Endodermal cell (in vitro differentiated cells): Measurements from ENCODE around the gene MACROD2. TPM values are rescaled to one million over a fixed set of nuclear protein-coding genes. Genes with fewer than 3 reads are reported as not detected.

Source experiments
- DNase-seq: peaks from one replicate; pipeline ENCODE4 v3.0.0-alpha.2; 2017
- H3K27ac ChIP-seq: 2 replicates; pipeline ENCODE4 v1.5.1; 2013; ENCODE audit warnings: mild to moderate bottlenecking, low read depth, low read length, moderate library complexity
- H3K27me3 ChIP-seq: 2 replicates; pipeline ENCODE4 v1.6.1; 2013; ENCODE audit warnings: mild to moderate bottlenecking, low read length, moderate library complexity; ENCODE audit not compliant: insufficient read depth, control insufficient read depth, poor library complexity, severe bottlenecking
- H3K36me3 ChIP-seq: 2 replicates; pipeline ENCODE4 v1.7.0; 2013; ENCODE audit warnings: mild to moderate bottlenecking, low read length, moderate library complexity; ENCODE audit not compliant: control insufficient read depth, insufficient read depth
- H3K4me1 ChIP-seq: one replicate; pipeline ENCODE4 v1.7.0; 2013; ENCODE audit warnings: low read length; ENCODE audit not compliant: control insufficient read depth, insufficient read depth
- H3K4me3 ChIP-seq: 2 replicates; pipeline ENCODE4 v1.5.1; 2013; ENCODE audit warnings: mild to moderate bottlenecking, low read length, moderate library complexity
- H3K9ac ChIP-seq: 2 replicates; pipeline ENCODE4 v1.6.1; 2013; ENCODE audit warnings: mild to moderate bottlenecking, low read length, moderate library complexity; ENCODE audit not compliant: poor library complexity, severe bottlenecking; ENCODE audit errors: extremely low read depth
- H3K9me3 ChIP-seq: 2 replicates; pipeline ENCODE4 v1.6.1; 2013; ENCODE audit warnings: mild to moderate bottlenecking, low read length, moderate library complexity; ENCODE audit not compliant: control insufficient read depth
- H3K27ac Mint-ChIP-seq: 2 replicates; pipeline ENCODE4 v1.8.0; 2020; ENCODE audit warnings: mixed read lengths
- H3K27me3 Mint-ChIP-seq: 2 replicates; pipeline ENCODE4 v1.8.0; 2021; ENCODE audit warnings: mild to moderate bottlenecking, mixed read lengths; ENCODE audit not compliant: insufficient read depth
- H3K36me3 Mint-ChIP-seq: 2 replicates; pipeline ENCODE4 v1.8.0; 2020; ENCODE audit warnings: low read depth, mixed read lengths
- H3K4me1 Mint-ChIP-seq: 2 replicates; pipeline ENCODE4 v1.8.0; 2020; ENCODE audit warnings: mixed read lengths
- H3K4me3 Mint-ChIP-seq: 2 replicates; pipeline ENCODE4 v1.8.0; 2020; ENCODE audit warnings: mild to moderate bottlenecking, moderate library complexity, mixed read lengths
- H3K9me3 Mint-ChIP-seq: 2 replicates; pipeline ENCODE4 v1.8.0; 2020; ENCODE audit warnings: mild to moderate bottlenecking, mixed read lengths
- WGBS, 2 experiments: methylation state at CpG; one replicate each; pipeline versions ENCODE4 v1.1.5 to v1.1.7; 2013; ENCODE audit warnings: missing lambda C conversion rate in 2 of 2, mixed read lengths in 1 of 2; ENCODE audit not compliant: insufficient coverage in 1 of 2, insufficient read length in 1 of 2; 5-methylcytosine and 5-hydroxymethylcytosine counted together
- total RNA-seq, 2 donors: library from RNA; stranded (reverse); fragmentation: NEBNext Ultra II Directional in 1 of 2; extraction: Animal tissue kit (Norgen Biotek cat#: 25700) in 1 of 2; gene quantifications; 2 replicates in 1 of 2; 3 replicates in 1 of 2; pipeline ENCODE4 v1.2.1, GENCODE V29; 2021
- TF ChIP-seq, protein P1 (sequence below): fragments of 200-600 bp; sonication (generic); conservative IDR thresholded peaks from 2 replicates; pipeline ENCODE4 v1.5.0; 2021; ENCODE audit warnings: antibody characterized with exemption, mild to moderate bottlenecking

The MACROD2 gene
- total RNA-seq, 2 donors from 2014 or later: 2.3 to 4.8 TPM

DNA sequence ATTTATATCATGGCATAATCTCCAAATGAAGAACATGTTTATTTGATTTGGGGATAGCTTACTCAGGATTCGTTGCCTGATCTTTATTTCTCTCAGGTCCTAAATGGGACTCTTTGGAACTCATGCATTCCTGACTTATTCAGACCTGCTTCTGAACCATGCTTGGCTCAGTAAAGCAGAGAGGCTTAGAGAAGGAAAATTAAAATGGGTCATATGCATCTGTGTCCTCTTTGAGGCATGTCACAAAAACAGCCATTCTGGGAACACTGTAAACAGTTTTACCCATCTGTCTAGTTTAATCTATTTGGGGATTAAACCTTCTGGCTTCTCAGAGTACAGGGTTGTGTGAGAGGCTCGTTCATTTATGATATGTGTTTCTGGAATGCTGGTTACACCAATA, 1560.6 kb downstream of the MACROD2 start:
- TF ChIP-seq, protein P1, sequence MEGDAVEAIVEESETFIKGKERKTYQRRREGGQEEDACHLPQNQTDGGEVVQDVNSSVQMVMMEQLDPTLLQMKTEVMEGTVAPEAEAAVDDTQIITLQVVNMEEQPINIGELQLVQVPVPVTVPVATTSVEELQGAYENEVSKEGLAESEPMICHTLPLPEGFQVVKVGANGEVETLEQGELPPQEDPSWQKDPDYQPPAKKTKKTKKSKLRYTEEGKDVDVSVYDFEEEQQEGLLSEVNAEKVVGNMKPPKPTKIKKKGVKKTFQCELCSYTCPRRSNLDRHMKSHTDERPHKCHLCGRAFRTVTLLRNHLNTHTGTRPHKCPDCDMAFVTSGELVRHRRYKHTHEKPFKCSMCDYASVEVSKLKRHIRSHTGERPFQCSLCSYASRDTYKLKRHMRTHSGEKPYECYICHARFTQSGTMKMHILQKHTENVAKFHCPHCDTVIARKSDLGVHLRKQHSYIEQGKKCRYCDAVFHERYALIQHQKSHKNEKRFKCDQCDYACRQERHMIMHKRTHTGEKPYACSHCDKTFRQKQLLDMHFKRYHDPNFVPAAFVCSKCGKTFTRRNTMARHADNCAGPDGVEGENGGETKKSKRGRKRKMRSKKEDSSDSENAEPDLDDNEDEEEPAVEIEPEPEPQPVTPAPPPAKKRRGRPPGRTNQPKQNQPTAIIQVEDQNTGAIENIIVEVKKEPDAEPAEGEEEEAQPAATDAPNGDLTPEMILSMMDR: no peak
- H3K9me3 Mint-ChIP-seq: peaks cover 15% of the 10 kb centered on the region
- H3K4me3 ChIP-seq: no peak overlapping the region
- no peak overlapping the region for H3K4me3 Mint-ChIP-seq
- H3K4me1 ChIP-seq: no peaks in the 10 kb centered on the region
- H3K27me3 ChIP-seq: no peaks in the 10 kb centered on the region
- WGBS, 2 experiments: 98 to 100% methylated on average over 1 to 2 of the region's 2 CpGs
- no peaks in the 10 kb centered on the region for H3K4me1 Mint-ChIP-seq
- DNase-seq: no peak
- H3K36me3 ChIP-seq: no peaks in the 10 kb centered on the region
- H3K9me3 ChIP-seq: peaks cover 20% of the 10 kb centered on the region
- H3K27ac ChIP-seq: no peak overlapping the region
- H3K27me3 Mint-ChIP-seq: no peaks in the 10 kb centered on the region
- no peak overlapping the region for H3K9ac ChIP-seq
- no peaks in the 10 kb centered on the region for H3K36me3 Mint-ChIP-seq
- no peak overlapping the region for H3K27ac Mint-ChIP-seq

DNA sequence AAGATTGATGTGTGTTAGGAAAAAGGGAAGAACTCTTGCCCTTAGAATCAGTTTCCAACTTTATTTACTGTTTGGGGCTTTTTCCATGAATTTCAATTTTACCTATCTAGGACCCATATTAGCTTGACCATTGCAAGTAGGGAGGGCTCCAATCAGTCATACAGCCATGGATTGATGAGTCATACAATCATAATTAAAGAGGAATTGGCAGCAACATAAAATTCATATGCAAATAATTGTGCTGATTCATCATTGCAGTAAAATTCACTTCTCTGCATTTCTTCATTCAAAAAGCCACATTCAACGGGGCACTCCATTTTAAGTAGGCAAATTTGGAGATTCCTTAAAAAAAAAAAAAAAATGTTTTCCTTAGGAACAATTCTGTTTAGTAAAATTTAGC, 1561.6 kb downstream of the MACROD2 start:
- H3K36me3 ChIP-seq: no peaks in the 10 kb centered on the region
- H3K9me3 ChIP-seq: peaks cover 20% of the 10 kb centered on the region
- no peaks in the 10 kb centered on the region for H3K27me3 ChIP-seq
- Mint-ChIP-seq H3K4me1 (peaks cover 8% of the 10 kb centered on the region), H3K9me3 (peaks cover 12% of the 10 kb centered on the region), H3K27me3 (no peaks in the 10 kb centered on the region), H3K36me3 (no peaks in the 10 kb centered on the region), H3K27ac (no peak overlapping the region), H3K4me3 (no peak overlapping the region)
- TF ChIP-seq, protein P1: no peak
- H3K9ac ChIP-seq: no peak overlapping the region
- H3K27ac ChIP-seq: no peak overlapping the region
- DNase-seq: no peak
- 100% methylated on average over 1 of the region's 1 CpG for WGBS, 2 experiments
- no peak overlapping the region for H3K4me3 ChIP-seq
- H3K4me1 ChIP-seq: no peaks in the 10 kb centered on the region

DNA sequence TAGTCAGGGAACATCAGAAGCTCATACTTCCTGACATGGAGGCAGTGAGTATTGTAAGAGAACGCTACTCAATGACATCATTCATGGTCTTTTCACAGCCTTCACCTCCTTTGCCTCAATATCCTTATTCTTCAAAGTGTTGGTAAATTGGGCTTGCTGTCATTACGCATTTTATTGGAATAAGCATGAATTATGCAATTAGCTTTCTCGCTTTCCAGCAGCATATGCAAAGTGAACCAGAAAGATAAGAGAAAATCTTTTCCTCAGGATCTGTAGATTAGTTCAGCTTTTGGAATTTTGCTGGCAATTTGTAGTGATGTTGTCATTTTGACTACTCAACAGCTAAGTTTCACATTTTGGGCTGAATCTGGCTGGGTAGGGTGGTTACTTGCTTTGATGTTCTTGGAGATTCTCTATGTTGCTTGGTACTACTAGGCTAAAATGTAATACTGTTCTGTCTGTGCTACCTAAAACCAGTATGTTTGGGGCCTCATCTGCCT, 1565.8 kb downstream of the MACROD2 start:
- H3K9me3 ChIP-seq: no peaks in the 10 kb centered on the region
- Mint-ChIP-seq H3K4me1 (peaks cover 8% of the 10 kb centered on the region), H3K27me3 (no peaks in the 10 kb centered on the region), H3K4me3 (no peak overlapping the region), H3K9me3 (no peaks in the 10 kb centered on the region), H3K36me3 (no peaks in the 10 kb centered on the region), H3K27ac (no peak overlapping the region)
- H3K27me3 ChIP-seq: no peaks in the 10 kb centered on the region
- no peak overlapping the region for H3K4me3 ChIP-seq
- no peaks in the 10 kb centered on the region for H3K4me1 ChIP-seq
- TF ChIP-seq, protein P1: no peak
- no peaks in the 10 kb centered on the region for H3K36me3 ChIP-seq
- H3K27ac ChIP-seq: no peak overlapping the region
- no peak overlapping the region for H3K9ac ChIP-seq
- WGBS, 2 experiments: 95 to 100% methylated on average over 3 of the region's 3 CpGs
- no peak for DNase-seq
